KMS-11 (cell line): ENCODE data around the gene PYGM.

ENCODE experiments used
- H2AFZ ChIP-seq: fragments of 200-600 bp; sonication (generic); 2 replicates; pipeline ENCODE4 v1.6.1; 2016; ENCODE audit warnings: antibody characterized with exemption, mixed run types, low read depth
- H3K27ac ChIP-seq: fragments of 200-600 bp; sonication (generic); 2 replicates; pipeline ENCODE4 v1.6.1; 2016; ENCODE audit warnings: mild to moderate bottlenecking, mixed run types
- H3K27me3 ChIP-seq: fragments of 200-600 bp; sonication (generic); 2 replicates; pipeline ENCODE4 v1.6.1; 2017; ENCODE audit warnings: mild to moderate bottlenecking, low read depth, mixed run types, moderate library complexity; ENCODE audit not compliant: insufficient read depth
- H3K36me3 ChIP-seq: fragments of 200-600 bp; sonication (generic); 2 replicates; pipeline ENCODE4 v1.6.1; 2017; ENCODE audit warnings: mild to moderate bottlenecking, mixed run types; ENCODE audit not compliant: insufficient read depth
- H3K4me1 ChIP-seq: fragments of 200-600 bp; sonication (generic); 2 replicates; pipeline ENCODE4 v1.6.1; 2016; ENCODE audit warnings: mild to moderate bottlenecking, low read depth, mixed run types; ENCODE audit not compliant: poor library complexity, severe bottlenecking
- H3K4me2 ChIP-seq: fragments of 200-600 bp; sonication (generic); 2 replicates; pipeline ENCODE4 v1.7.0; 2016; ENCODE audit warnings: mild to moderate bottlenecking, mixed run types
- H3K4me3 ChIP-seq: fragments of 200-600 bp; sonication (generic); IDR thresholded peaks from 2 replicates; pipeline ENCODE4 v1.6.1; 2017; ENCODE audit warnings: low read depth, low read length, mixed read lengths; ENCODE audit not compliant: insufficient read depth
- H3K79me2 ChIP-seq: fragments of 200-600 bp; sonication (generic); 2 replicates; pipeline ENCODE4 v1.6.1; 2016; ENCODE audit warnings: low read depth, mixed run types; ENCODE audit not compliant: insufficient read depth
- H3K9ac ChIP-seq: fragments of 200-600 bp; sonication (generic); 2 replicates; pipeline ENCODE4 v1.6.1; 2016; ENCODE audit warnings: mild to moderate bottlenecking, mixed run types
- H4K20me1 ChIP-seq: fragments of 200-600 bp; sonication (generic); 2 replicates; pipeline ENCODE4 v1.6.1; 2016; ENCODE audit warnings: mild to moderate bottlenecking, mixed run types; ENCODE audit not compliant: insufficient read depth
- TF ChIP-seq, protein P1 (sequence below): fragments of 200-600 bp; sonication (generic); conservative IDR thresholded peaks from 2 replicates; pipeline ENCODE4 v1.6.1; 2017; ENCODE audit warnings: low read depth, mild to moderate bottlenecking, antibody characterized with exemption, low read length, moderate library complexity, mixed read lengths

The PYGM gene

DNA sequence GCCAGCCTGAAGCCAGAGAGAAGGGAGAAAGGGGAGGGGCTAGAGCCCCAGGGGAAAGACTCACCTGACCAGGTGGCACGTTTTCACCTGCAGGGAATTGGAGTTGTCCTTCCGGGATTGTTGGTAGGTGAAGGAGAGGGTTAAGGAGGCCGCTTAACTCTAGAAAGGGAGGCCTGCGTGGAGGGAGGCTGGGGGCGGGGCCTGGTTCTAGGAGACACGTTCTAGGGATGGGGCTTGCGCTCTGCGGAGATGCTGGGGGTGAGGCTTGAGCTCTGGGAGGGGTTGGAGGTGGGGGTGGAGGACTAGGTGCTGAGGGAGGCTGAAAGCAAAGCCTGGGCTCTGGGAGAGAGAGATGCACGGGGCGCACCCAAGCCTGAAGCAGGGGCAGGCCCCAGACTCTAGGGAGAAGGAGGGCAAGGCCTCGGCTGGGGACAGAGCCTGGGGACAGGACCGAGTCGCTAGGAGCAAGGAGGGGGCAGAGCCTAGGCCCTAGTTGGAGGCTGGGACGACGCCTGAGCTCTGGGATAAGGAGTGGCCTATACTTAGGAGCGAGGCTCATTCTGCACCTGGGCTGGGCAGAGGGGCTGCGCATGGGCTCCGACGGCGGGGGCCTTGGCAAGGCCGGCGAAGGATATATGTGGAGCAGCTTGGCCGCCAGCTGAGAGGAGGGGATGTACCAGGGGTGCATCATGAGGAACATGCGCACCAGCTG lies 18.2 kb downstream of the PYGM start:
- Histone ChIP-seq H2AFZ (no peak overlapping the region), H3K27me3 (peaks cover 90% of the 10 kb centered on the region), H3K9ac (no peak overlapping the region), H3K4me3 (no peak overlapping the region), H3K4me1 (peaks cover 31% of the 10 kb centered on the region), H3K27ac (no peak overlapping the region), H3K79me2 (no peaks in the 10 kb centered on the region), H4K20me1 (no peaks in the 10 kb centered on the region), H3K4me2 (no peak overlapping the region; the same call in 1 of the 2 replicates), H3K36me3 (no peaks in the 10 kb centered on the region)
- TF ChIP-seq, protein P1, sequence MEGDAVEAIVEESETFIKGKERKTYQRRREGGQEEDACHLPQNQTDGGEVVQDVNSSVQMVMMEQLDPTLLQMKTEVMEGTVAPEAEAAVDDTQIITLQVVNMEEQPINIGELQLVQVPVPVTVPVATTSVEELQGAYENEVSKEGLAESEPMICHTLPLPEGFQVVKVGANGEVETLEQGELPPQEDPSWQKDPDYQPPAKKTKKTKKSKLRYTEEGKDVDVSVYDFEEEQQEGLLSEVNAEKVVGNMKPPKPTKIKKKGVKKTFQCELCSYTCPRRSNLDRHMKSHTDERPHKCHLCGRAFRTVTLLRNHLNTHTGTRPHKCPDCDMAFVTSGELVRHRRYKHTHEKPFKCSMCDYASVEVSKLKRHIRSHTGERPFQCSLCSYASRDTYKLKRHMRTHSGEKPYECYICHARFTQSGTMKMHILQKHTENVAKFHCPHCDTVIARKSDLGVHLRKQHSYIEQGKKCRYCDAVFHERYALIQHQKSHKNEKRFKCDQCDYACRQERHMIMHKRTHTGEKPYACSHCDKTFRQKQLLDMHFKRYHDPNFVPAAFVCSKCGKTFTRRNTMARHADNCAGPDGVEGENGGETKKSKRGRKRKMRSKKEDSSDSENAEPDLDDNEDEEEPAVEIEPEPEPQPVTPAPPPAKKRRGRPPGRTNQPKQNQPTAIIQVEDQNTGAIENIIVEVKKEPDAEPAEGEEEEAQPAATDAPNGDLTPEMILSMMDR: no peak

DNA sequence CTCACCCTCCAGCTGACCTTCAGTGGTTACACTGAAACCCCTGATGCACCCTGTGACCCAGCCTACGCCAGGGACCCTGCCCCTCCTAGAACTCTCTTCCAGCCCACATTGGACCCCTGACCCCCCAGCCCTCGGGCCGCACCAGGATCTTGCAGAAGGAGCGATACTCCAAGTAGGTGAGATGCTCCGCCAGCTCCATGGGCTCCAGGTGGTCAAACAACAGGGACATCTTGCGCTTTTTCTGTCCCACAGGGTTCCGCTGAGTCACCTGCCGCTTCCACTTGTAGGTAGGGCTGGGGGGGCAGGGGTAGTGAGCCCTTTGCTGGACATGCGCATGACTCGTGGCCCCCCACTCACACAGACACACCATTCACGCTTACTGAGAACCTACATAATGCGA lies 19.9 kb downstream of the PYGM start:
- TF ChIP-seq, protein P1: no peak
- H2AFZ ChIP-seq: no peak overlapping the region
- H3K27me3 ChIP-seq: peaks cover 97% of the 10 kb centered on the region

DNA sequence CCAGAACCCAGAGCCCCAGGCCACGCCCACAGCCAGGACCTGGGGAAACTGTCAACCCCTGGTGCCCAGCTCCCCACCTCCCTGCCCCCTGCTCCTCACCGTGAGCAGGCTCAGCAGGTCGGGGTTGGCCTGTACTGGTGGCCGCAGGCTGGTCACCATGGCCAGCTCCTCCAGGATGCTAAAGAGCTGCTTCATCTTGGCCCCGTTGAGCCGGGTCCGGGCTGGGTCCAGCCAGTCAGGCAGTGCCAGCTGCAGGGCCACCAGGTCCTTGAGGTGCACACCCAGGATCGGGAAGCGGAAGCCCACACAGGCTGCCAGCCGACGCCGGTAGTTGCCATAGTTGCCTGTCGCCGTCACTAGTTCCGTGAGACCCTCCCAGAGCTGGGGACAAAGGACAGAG lies 23.1 kb downstream of the PYGM start:
- Histone ChIP-seq H4K20me1 (no peaks in the 10 kb centered on the region), H3K4me1 (no peaks in the 10 kb centered on the region), H3K27ac (no peak overlapping the region), H3K4me2 (no peak overlapping the region), H3K79me2 (no peaks in the 10 kb centered on the region), H3K27me3 (peaks cover 87% of the 10 kb centered on the region), H3K36me3 (no peaks in the 10 kb centered on the region), H2AFZ (no peak overlapping the region), H3K9ac (no peak overlapping the region), H3K4me3 (no peak overlapping the region)
- TF ChIP-seq, protein P1: no peak

More for the DNA sequence above, 19.9 kb downstream of the PYGM start:
- Histone ChIP-seq H3K4me3 (no peak overlapping the region), H3K4me2 (no peak overlapping the region), H3K9ac (no peak overlapping the region), H4K20me1 (no peaks in the 10 kb centered on the region), H3K79me2 (no peaks in the 10 kb centered on the region), H3K27ac (no peak overlapping the region), H3K36me3 (no peaks in the 10 kb centered on the region), H3K4me1 (peaks cover 24% of the 10 kb centered on the region)

DNA sequence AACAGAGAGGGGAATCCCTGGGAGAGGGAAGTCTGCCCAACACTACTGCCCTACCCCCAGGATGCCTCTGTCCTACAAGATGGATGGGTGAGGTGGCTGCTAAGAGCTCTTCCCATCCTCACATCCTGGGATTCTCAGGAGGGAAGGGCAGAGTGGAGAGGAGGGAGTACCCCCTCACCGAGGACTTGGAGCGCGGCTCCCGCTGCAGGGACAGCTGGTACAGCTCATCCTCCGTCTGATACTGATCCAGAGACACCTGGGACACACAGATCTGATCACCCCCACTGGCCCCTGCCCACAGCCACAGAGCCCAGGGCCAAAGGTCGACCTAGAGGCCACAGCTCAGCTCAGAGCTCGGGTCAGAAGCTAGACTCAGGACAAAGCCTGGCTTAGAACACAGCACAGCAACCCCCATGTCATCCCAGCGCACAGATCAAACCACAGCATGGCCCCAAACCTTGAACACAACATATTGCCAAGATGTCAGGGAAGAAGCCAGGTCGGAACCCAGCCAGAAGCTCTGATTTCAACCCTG lies 24.0 kb downstream of the PYGM start:
- H3K9ac ChIP-seq: no peak overlapping the region
- no peaks in the 10 kb centered on the region for H4K20me1 ChIP-seq
- peaks cover 86% of the 10 kb centered on the region for H3K27me3 ChIP-seq
- no peaks in the 10 kb centered on the region for H3K4me1 ChIP-seq
- no peak overlapping the region for H3K27ac ChIP-seq
- no peak overlapping the region for H3K4me3 ChIP-seq
- TF ChIP-seq, protein P1: no peak
- H3K36me3 ChIP-seq: no peaks in the 10 kb centered on the region
- no peak overlapping the region for H3K4me2 ChIP-seq
- no peaks in the 10 kb centered on the region for H3K79me2 ChIP-seq
- H2AFZ ChIP-seq: no peak overlapping the region
